Hepatocyte (in vitro differentiated cells): ENCODE results near the gene BMP6. TPM values are rescaled to one million over a fixed set of nuclear protein-coding genes. Genes with fewer than 3 reads are reported as not detected.

ENCODE experiments used
- DNase-seq: peaks from one replicate; pipeline ENCODE4 v3.0.0-alpha.2; 2016; ENCODE audit warnings: low spot score
- H2AFZ ChIP-seq: fragments of 200-600 bp; sonication (generic); 2 replicates; pipeline ENCODE4 v1.6.0; 2016; ENCODE audit warnings: antibody characterized with exemption, mild to moderate bottlenecking
- H3K27ac ChIP-seq: fragments of 200-600 bp; sonication (generic); 2 replicates; pipeline ENCODE4 v1.5.1; 2016; ENCODE audit warnings: mild to moderate bottlenecking
- H3K27me3 ChIP-seq: fragments of 200-600 bp; sonication (generic); 2 replicates; pipeline ENCODE4 v1.6.1; 2016
- H3K36me3 ChIP-seq: fragments of 200-600 bp; sonication (generic); replicated peaks from 2 replicates; pipeline ENCODE4 v1.5.1; 2016; ENCODE audit warnings: low read depth; ENCODE audit not compliant: insufficient read depth
- H3K4me1 ChIP-seq: fragments of 200-600 bp; sonication (generic); 2 replicates; pipeline ENCODE4 v1.5.1; 2016; ENCODE audit warnings: mild to moderate bottlenecking, moderate library complexity; ENCODE audit not compliant: insufficient read depth
- H3K4me2 ChIP-seq: fragments of 200-600 bp; sonication (generic); 2 replicates; pipeline ENCODE4 v1.6.0; 2016
- H3K4me3 ChIP-seq: fragments of 200-600 bp; sonication (generic); 2 replicates; pipeline ENCODE4 v1.5.1; 2016; ENCODE audit warnings: mild to moderate bottlenecking
- H3K79me2 ChIP-seq: fragments of 200-600 bp; sonication (generic); 2 replicates; pipeline ENCODE4 v1.6.0; 2017; ENCODE audit warnings: mild to moderate bottlenecking
- H3K9me2 ChIP-seq: fragments of 200-600 bp; sonication (generic); replicated peaks from 2 replicates; pipeline ENCODE4 v1.6.0; 2017; ENCODE audit warnings: mild to moderate bottlenecking; ENCODE audit not compliant: insufficient read depth
- H3K9me3 ChIP-seq: fragments of 200-600 bp; sonication (generic); 2 replicates; pipeline ENCODE4 v1.5.1; 2016; ENCODE audit warnings: low read depth, mild to moderate bottlenecking
- H4K20me1 ChIP-seq: fragments of 200-600 bp; sonication (generic); 2 replicates; pipeline ENCODE4 v1.6.0; 2016; ENCODE audit warnings: mild to moderate bottlenecking; ENCODE audit not compliant: insufficient read depth, poor library complexity, severe bottlenecking
- EZH2 ChIP-seq: fragments of 200-600 bp; sonication (generic); IDR thresholded peaks from 2 replicates; pipeline ENCODE4 v1.6.1; 2016; ENCODE audit warnings: antibody characterized with exemption, mild to moderate bottlenecking, borderline replicate concordance
- EZH2phosphoT487 ChIP-seq: fragments of 200-600 bp; sonication (generic); IDR thresholded peaks from one replicate; pipeline ENCODE4 v1.6.1; 2018; ENCODE audit warnings: antibody characterized with exemption, mild to moderate bottlenecking, low read depth, moderate library complexity; ENCODE audit not compliant: unreplicated experiment, severe bottlenecking
- WGBS: methylation state at CpG from one replicate; pipeline ENCODE4 v1.1.6; 2016; ENCODE audit warnings: low lambda C conversion rate; ENCODE audit errors: missing lambda C conversion rate; 5-methylcytosine and 5-hydroxymethylcytosine counted together
- polyA plus RNA-seq: library from polyadenylated mRNA; unstranded; fragments of >200 nt; fragmentation: Nextera tagmentation; extraction: Ambion mirVana; gene quantifications from 2 replicates; pipeline ENCODE4 v1.2.1, GENCODE V29; 2016
- total RNA-seq: library from RNA; depleted of rRNA; stranded (reverse); fragments of >200 nt; gene quantifications from 2 replicates; pipeline ENCODE4 v1.2.3, GENCODE V29; 2014
- TF ChIP-seq, protein P1 (sequence below): fragments of 200-600 bp; sonication (generic); IDR thresholded peaks from 2 replicates; pipeline ENCODE4 v1.5.1; 2016; ENCODE audit warnings: antibody characterized with exemption, mild to moderate bottlenecking; ENCODE audit not compliant: poor library complexity

BMP6 gene
- total and polyA plus RNA-seq, 2 experiments from 2014 or later = 4.0 to 4.3 TPM

- Histone ChIP-seq H3K9me3 (no peaks in the 10 kb centered on the region), H3K36me3 (no peaks in the 10 kb centered on the region), H3K4me3 (peak overlapping the region; percentile 77), H3K27ac (peak overlapping the region; percentile 71), H3K4me1 (peaks cover 12% of the 10 kb centered on the region), H4K20me1 (peaks cover 45% of the 10 kb centered on the region), H3K4me2 (peak overlapping the region; percentile 98), H2AFZ (peak overlapping the region; percentile 71), H3K9me2 (no peaks in the 10 kb centered on the region), H3K27me3 (no peaks in the 10 kb centered on the region), H3K79me2 (peaks cover 52% of the 10 kb centered on the region)
- WGBS = 7% methylated on average over 35 of the region's 66 CpGs
- TF ChIP-seq EZH2 (no peak), EZH2phosphoT487 (no peak)
- TF ChIP-seq, protein P1, sequence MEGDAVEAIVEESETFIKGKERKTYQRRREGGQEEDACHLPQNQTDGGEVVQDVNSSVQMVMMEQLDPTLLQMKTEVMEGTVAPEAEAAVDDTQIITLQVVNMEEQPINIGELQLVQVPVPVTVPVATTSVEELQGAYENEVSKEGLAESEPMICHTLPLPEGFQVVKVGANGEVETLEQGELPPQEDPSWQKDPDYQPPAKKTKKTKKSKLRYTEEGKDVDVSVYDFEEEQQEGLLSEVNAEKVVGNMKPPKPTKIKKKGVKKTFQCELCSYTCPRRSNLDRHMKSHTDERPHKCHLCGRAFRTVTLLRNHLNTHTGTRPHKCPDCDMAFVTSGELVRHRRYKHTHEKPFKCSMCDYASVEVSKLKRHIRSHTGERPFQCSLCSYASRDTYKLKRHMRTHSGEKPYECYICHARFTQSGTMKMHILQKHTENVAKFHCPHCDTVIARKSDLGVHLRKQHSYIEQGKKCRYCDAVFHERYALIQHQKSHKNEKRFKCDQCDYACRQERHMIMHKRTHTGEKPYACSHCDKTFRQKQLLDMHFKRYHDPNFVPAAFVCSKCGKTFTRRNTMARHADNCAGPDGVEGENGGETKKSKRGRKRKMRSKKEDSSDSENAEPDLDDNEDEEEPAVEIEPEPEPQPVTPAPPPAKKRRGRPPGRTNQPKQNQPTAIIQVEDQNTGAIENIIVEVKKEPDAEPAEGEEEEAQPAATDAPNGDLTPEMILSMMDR = no peak
- peak; percentile 79 for DNase-seq
Observed at GRCh38 chr6:7909323-7910276, 183.7 kb downstream of the BMP6 start.

DNA sequence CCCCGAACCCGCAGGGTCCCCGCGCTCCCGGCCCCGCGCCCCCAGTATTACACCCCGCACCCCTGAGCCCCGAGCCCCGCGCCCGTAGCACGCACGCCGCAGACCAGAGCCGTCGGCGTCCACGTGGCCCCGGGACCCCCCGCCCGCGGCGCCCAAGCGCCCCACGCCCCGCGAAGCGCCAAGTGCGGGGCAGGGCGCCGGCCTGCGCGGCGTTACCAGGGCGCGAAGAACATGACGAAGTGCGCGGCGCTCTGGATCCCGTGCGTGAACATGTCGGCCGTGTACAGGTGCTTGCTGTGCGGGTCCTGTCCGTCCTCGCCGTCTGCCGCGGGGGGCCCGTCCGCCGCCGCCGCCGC lies 184.4 kb downstream of the BMP6 start:
- peaks cover 12% of the 10 kb centered on the region for H3K4me1 ChIP-seq
- no peaks in the 10 kb centered on the region for H3K9me2 ChIP-seq
- DNase-seq = no peak
- no peaks in the 10 kb centered on the region for H3K27me3 ChIP-seq
- peak overlapping the region; percentile 71 for H2AFZ ChIP-seq
- TF ChIP-seq, protein P1 = no peak
- TF ChIP-seq EZH2 (no peak), EZH2phosphoT487 (no peak)
- H3K4me3 ChIP-seq = peak overlapping the region; percentile 77
- 0% methylated on average over 24 of the region's 57 CpGs for WGBS
- peaks cover 40% of the 10 kb centered on the region for H4K20me1 ChIP-seq
- H3K36me3 ChIP-seq = no peaks in the 10 kb centered on the region
- H3K9me3 ChIP-seq = no peaks in the 10 kb centered on the region
- peak overlapping the region; percentile 98 for H3K4me2 ChIP-seq
- peaks cover 45% of the 10 kb centered on the region for H3K79me2 ChIP-seq
- peak overlapping the region; percentile 71 for H3K27ac ChIP-seq

- H3K27me3 ChIP-seq = no peaks in the 10 kb centered on the region
- H3K4me2 ChIP-seq = peak within 1 kb of the TSS; percentile 98
- peak within 1 kb of the TSS; percentile 96 for H2AFZ ChIP-seq
- no peaks in the 10 kb centered on the region for H3K9me3 ChIP-seq
- no peaks in the 10 kb centered on the region for H3K9me2 ChIP-seq
- H3K36me3 ChIP-seq = no peaks in the 10 kb centered on the region
- H3K27ac ChIP-seq = peak within 1 kb of the TSS; percentile 87
- H3K79me2 ChIP-seq = peaks cover 40% of the 10 kb centered on the region
- peaks cover 34% of the 10 kb centered on the region for H4K20me1 ChIP-seq
- H3K4me1 ChIP-seq = peaks cover 12% of the 10 kb centered on the region
- H3K4me3 ChIP-seq = peak within 1 kb of the TSS; percentile 77
- TF ChIP-seq, protein P1 = no peak
- no peak for TF ChIP-seq EZH2phosphoT487
- TF ChIP-seq EZH2 = no peak
- 6% methylated on average over 35 of the region's 75 CpGs for WGBS
- DNase-seq = peak; percentile 92
Observed at GRCh38 chr6:7910654-7911344, 184.9 kb downstream of the BMP6 start, which contains the start of gene TXNDC5. Gene TXNDC5, minus strand, starts transcription at chr6:7910788. Its CDS starts 12 bp downstream, at chr6:7910776.
